IPS DF 6.9 (cell line): ENCODE measurements around the gene HTR3E.

Experiments used
- DNase-seq: peaks from one replicate; pipeline ENCODE4 v3.0.0-alpha.2; 2013; ENCODE audit warnings: low read depth, low spot score
- H3K27ac ChIP-seq: one replicate; pipeline ENCODE4 v1.5.1; 2013; ENCODE audit warnings: low read length, control low read depth
- H3K27me3 ChIP-seq: 2 replicates; pipeline ENCODE4 v1.6.1; 2013; ENCODE audit warnings: mild to moderate bottlenecking, low read length; ENCODE audit not compliant: control insufficient read depth, insufficient read depth
- H3K36me3 ChIP-seq: 2 replicates; pipeline ENCODE4 v1.6.1; 2013; ENCODE audit warnings: low read length; ENCODE audit not compliant: control insufficient read depth, insufficient read depth
- H3K4me1 ChIP-seq: 2 replicates; pipeline ENCODE4 v1.6.1; 2013; ENCODE audit warnings: low read length; ENCODE audit not compliant: control insufficient read depth, insufficient read depth
- H3K4me3 ChIP-seq: 2 replicates; pipeline ENCODE4 v1.5.1; 2013; ENCODE audit warnings: mild to moderate bottlenecking, low read length
- H3K9me3 ChIP-seq: 2 replicates; pipeline ENCODE4 v1.6.1; 2013; ENCODE audit warnings: low read length, inconsistent platforms; ENCODE audit not compliant: control insufficient read depth, insufficient read depth
- WGBS: extraction: QIAGEN DNeasy Blood & Tissue Kit; methylation state at CpG from one replicate; pipeline ENCODE4 v1.1.7; 2013; ENCODE audit warnings: mixed read lengths, missing lambda C conversion rate; ENCODE audit not compliant: insufficient read length, insufficient coverage; 5-methylcytosine and 5-hydroxymethylcytosine counted together

HTR3E gene

GRCh38 chr3:184073621-184074020 is 23.2 kb upstream of the HTR3E start:
- no peak for DNase-seq
- H3K36me3 ChIP-seq, result no peaks in the 10 kb centered on the region
- peaks cover 2% of the 10 kb centered on the region; the same call in 1 of the 2 replicates for H3K4me1 ChIP-seq
- no CpG with 5 or more reads among the region's 4 CpGs for WGBS
- H3K9me3 ChIP-seq, result no peaks in the 10 kb centered on the region
- H3K27ac ChIP-seq, result no peak overlapping the region
- no peak overlapping the region for H3K4me3 ChIP-seq
- no peaks in the 10 kb centered on the region for H3K27me3 ChIP-seq

GRCh38 chr3:184075901-184076300 is 21.0 kb upstream of the HTR3E start:
- H3K4me1 ChIP-seq, result peaks cover 2% of the 10 kb centered on the region; the same call in 1 of the 2 replicates
- WGBS, result no CpG with 5 or more reads among the region's 6 CpGs
- no peak for DNase-seq
- H3K36me3 ChIP-seq, result no peaks in the 10 kb centered on the region
- no peak overlapping the region for H3K4me3 ChIP-seq
- H3K9me3 ChIP-seq, result no peaks in the 10 kb centered on the region
- no peaks in the 10 kb centered on the region for H3K27me3 ChIP-seq
- H3K27ac ChIP-seq, result no peak overlapping the region

GRCh38 chr3:184077881-184078280 is 19.0 kb upstream of the HTR3E start:
- Histone ChIP-seq H3K4me1 (peaks cover 3% of the 10 kb centered on the region), H3K27ac (no peak overlapping the region), H3K27me3 (no peaks in the 10 kb centered on the region), H3K36me3 (no peaks in the 10 kb centered on the region; the same call in 1 of the 2 replicates), H3K4me3 (no peak overlapping the region), H3K9me3 (no peaks in the 10 kb centered on the region)
- no CpG with 5 or more reads among the region's 5 CpGs for WGBS
- no peak for DNase-seq

GRCh38 chr3:184078851-184079250 is 18.0 kb upstream of the HTR3E start:
- DNase-seq, result no peak
- Histone ChIP-seq H3K27ac (no peak overlapping the region), H3K4me3 (no peak overlapping the region), H3K36me3 (no peaks in the 10 kb centered on the region; the same call in 1 of the 2 replicates), H3K4me1 (peaks cover 2% of the 10 kb centered on the region; the same call in 1 of the 2 replicates), H3K9me3 (no peaks in the 10 kb centered on the region), H3K27me3 (no peaks in the 10 kb centered on the region)
- no CpG with 5 or more reads among the region's 3 CpGs for WGBS

GRCh38 chr3:184081116-184081830 is 15.6 kb upstream of the HTR3E start:
- no peak overlapping the region for H3K27ac ChIP-seq
- H3K27me3 ChIP-seq, result no peaks in the 10 kb centered on the region
- H3K4me1 ChIP-seq, result peaks cover 2% of the 10 kb centered on the region; the same call in 1 of the 2 replicates
- no peak for DNase-seq
- no peaks in the 10 kb centered on the region; the same call in 1 of the 2 replicates for H3K36me3 ChIP-seq
- no peaks in the 10 kb centered on the region for H3K9me3 ChIP-seq
- no peak overlapping the region for H3K4me3 ChIP-seq
- no CpG with 5 or more reads among the region's 16 CpGs for WGBS

GRCh38 chr3:184082034-184082433 is 14.8 kb upstream of the HTR3E start:
- no CpG with 5 or more reads among the region's 10 CpGs for WGBS

GRCh38 chr3:184082465-184082864 is 14.4 kb upstream of the HTR3E start:
- no CpG with 5 or more reads among the region's 2 CpGs for WGBS

More at GRCh38 chr3:184082034-184082433, 14.8 kb upstream of the HTR3E start:
- Histone ChIP-seq H3K27me3 (no peaks in the 10 kb centered on the region), H3K4me1 (peaks cover 2% of the 10 kb centered on the region; the same call in 1 of the 2 replicates), H3K4me3 (no peak overlapping the region), H3K36me3 (no peaks in the 10 kb centered on the region; the same call in 1 of the 2 replicates), H3K27ac (no peak overlapping the region), H3K9me3 (no peaks in the 10 kb centered on the region)
- DNase-seq, result no peak

GRCh38 chr3:184085389-184085852 is 11.4 kb upstream of the HTR3E start:
- H3K27me3 ChIP-seq, result no peaks in the 10 kb centered on the region
- H3K36me3 ChIP-seq, result no peaks in the 10 kb centered on the region; the same call in 1 of the 2 replicates
- peaks cover 2% of the 10 kb centered on the region; the same call in 1 of the 2 replicates for H3K4me1 ChIP-seq
- no peaks in the 10 kb centered on the region for H3K9me3 ChIP-seq
- WGBS, result no CpG with 5 or more reads among the region's 3 CpGs
- DNase-seq, result no peak
- no peak overlapping the region for H3K27ac ChIP-seq
- H3K4me3 ChIP-seq, result no peak overlapping the region

More at GRCh38 chr3:184082465-184082864, 14.4 kb upstream of the HTR3E start:
- no peaks in the 10 kb centered on the region for H3K9me3 ChIP-seq
- H3K4me1 ChIP-seq, result peaks cover 2% of the 10 kb centered on the region; the same call in 1 of the 2 replicates
- H3K36me3 ChIP-seq, result no peaks in the 10 kb centered on the region; the same call in 1 of the 2 replicates
- H3K4me3 ChIP-seq, result no peak overlapping the region
- H3K27ac ChIP-seq, result no peak overlapping the region
- H3K27me3 ChIP-seq, result no peaks in the 10 kb centered on the region
- DNase-seq, result no peak

- H3K27me3 ChIP-seq, result no peaks in the 10 kb centered on the region
- no peak for DNase-seq
- H3K9me3 ChIP-seq, result no peaks in the 10 kb centered on the region
- no peaks in the 10 kb centered on the region for H3K36me3 ChIP-seq
- WGBS, result no CpG with 5 or more reads among the region's 3 CpGs
- H3K4me3 ChIP-seq, result no peak overlapping the region
- H3K4me1 ChIP-seq, result no peaks in the 10 kb centered on the region
- H3K27ac ChIP-seq, result no peak overlapping the region
Measured at GRCh38 chr3:184092199-184092598, 4.7 kb upstream of the HTR3E start.

GRCh38 chr3:184097556-184097955 is 692 bp downstream of the HTR3E start:
- H3K4me1 ChIP-seq, result no peaks in the 10 kb centered on the region
- no peak overlapping the region for H3K4me3 ChIP-seq
- H3K27ac ChIP-seq, result no peak overlapping the region
- no CpG with 5 or more reads among the region's 6 CpGs for WGBS
- H3K9me3 ChIP-seq, result no peaks in the 10 kb centered on the region
- no peaks in the 10 kb centered on the region for H3K36me3 ChIP-seq
- no peaks in the 10 kb centered on the region for H3K27me3 ChIP-seq
- no peak for DNase-seq
